ENCODE data around the gene PRXL2C. TPM values are rescaled to one million over a fixed set of nuclear protein-coding genes. Genes with fewer than 3 reads are reported as not detected.
A peak's percentile ranks its signal among the peaks of the same experiment; 100 is the strongest.

The PRXL2C gene
- total and polyA plus RNA-seq, 2 experiments from 2014 or later, result 8.8 to 11.0 TPM

DNA sequence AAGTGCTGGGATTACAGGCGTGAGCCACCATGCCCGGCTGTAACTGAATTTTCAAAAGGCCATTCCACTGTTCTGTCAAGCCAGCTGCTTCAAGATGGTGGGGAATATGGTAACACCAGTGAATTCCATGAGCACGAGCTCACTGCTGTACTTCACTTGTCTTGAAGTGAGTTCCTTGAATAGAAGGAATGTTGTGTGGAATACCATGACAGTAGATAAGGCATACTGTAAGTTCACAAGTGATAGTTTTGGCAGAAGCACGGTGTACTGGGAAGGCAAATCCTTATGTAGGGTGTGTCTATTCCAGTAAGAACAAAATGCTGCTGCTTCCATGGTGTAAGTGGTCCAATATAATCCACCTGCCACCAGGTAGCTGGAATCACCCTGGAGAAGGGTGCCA is 6.6 kb upstream of the PRXL2C start:
- TF ChIP-seq EZH2phosphoT487 (IDR thresholded peaks at IDR 0.05; ENCODE audit: low read depth, severe bottlenecking, unreplicated experiment) (no peak), EZH2 (IDR thresholded peaks at IDR 0.05; ENCODE audit: borderline replicate concordance) (no peak)
- TF ChIP-seq, protein P1, sequence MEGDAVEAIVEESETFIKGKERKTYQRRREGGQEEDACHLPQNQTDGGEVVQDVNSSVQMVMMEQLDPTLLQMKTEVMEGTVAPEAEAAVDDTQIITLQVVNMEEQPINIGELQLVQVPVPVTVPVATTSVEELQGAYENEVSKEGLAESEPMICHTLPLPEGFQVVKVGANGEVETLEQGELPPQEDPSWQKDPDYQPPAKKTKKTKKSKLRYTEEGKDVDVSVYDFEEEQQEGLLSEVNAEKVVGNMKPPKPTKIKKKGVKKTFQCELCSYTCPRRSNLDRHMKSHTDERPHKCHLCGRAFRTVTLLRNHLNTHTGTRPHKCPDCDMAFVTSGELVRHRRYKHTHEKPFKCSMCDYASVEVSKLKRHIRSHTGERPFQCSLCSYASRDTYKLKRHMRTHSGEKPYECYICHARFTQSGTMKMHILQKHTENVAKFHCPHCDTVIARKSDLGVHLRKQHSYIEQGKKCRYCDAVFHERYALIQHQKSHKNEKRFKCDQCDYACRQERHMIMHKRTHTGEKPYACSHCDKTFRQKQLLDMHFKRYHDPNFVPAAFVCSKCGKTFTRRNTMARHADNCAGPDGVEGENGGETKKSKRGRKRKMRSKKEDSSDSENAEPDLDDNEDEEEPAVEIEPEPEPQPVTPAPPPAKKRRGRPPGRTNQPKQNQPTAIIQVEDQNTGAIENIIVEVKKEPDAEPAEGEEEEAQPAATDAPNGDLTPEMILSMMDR (IDR thresholded peaks at IDR 0.05; ENCODE audit: poor library complexity), result no peak
- H3K4me2 ChIP-seq, result no peak overlapping the region
- no peak overlapping the region for H3K4me3 ChIP-seq
- no peaks in the 10 kb centered on the region for H3K9me3 ChIP-seq (ENCODE audit: low read depth)
- no peaks in the 10 kb centered on the region for H3K36me3 ChIP-seq (replicated peaks; ENCODE audit: insufficient read depth, low read depth)
- H2AFZ ChIP-seq, result no peak overlapping the region
- no peaks in the 10 kb centered on the region for H3K27me3 ChIP-seq
- H4K20me1 ChIP-seq (ENCODE audit: insufficient read depth, poor library complexity, severe bottlenecking), result no peaks in the 10 kb centered on the region
- no peaks in the 10 kb centered on the region for H3K4me1 ChIP-seq (ENCODE audit: insufficient read depth)
- no peaks in the 10 kb centered on the region for H3K79me2 ChIP-seq
- no peaks in the 10 kb centered on the region for H3K9me2 ChIP-seq (replicated peaks; ENCODE audit: insufficient read depth)
- DNase-seq (ENCODE audit: low spot score), result no peak
- 85% methylated on average over 4 of the region's 4 CpGs for WGBS (ENCODE audit: low lambda C conversion rate, missing lambda C conversion rate)
- no peak overlapping the region for H3K27ac ChIP-seq

DNA sequence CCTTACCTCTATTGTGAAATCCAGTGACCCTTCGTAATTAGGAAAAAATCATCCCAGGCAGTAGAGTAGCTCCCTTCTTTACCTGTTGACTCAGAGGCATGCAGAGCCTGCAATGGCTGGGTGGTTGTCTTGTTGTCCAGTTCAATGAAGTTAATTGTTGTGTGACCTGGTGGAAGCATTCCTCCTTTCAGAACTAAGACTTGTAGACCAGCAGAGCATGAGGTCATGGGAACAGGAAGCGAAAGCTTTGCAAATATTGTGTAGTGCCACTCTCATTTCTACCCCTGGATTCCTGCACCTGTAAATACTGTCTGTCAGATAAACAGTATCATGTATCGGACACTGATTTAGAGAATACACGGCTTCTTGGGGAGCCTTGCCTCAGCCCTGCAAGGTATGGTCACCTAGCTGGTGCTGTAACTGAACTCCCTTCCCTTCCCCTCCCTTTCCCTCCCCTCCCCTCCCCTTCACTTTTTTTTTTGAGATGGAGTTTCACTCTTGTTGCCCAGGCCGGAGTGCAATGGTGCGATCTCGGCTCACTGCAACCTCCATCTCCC is 5.7 kb upstream of the PRXL2C start:
- no peak for DNase-seq (ENCODE audit: low spot score)
- TF ChIP-seq EZH2 (IDR thresholded peaks at IDR 0.05; ENCODE audit: borderline replicate concordance) (no peak), EZH2phosphoT487 (IDR thresholded peaks at IDR 0.05; ENCODE audit: low read depth, severe bottlenecking, unreplicated experiment) (no peak)
- TF ChIP-seq, protein P1 (IDR thresholded peaks at IDR 0.05; ENCODE audit: poor library complexity), result no peak
- H3K9me3 ChIP-seq (ENCODE audit: low read depth), result no peaks in the 10 kb centered on the region
- no peaks in the 10 kb centered on the region for H3K36me3 ChIP-seq (replicated peaks; ENCODE audit: insufficient read depth, low read depth)
- H4K20me1 ChIP-seq (ENCODE audit: insufficient read depth, poor library complexity, severe bottlenecking), result no peaks in the 10 kb centered on the region
- no peak overlapping the region for H3K4me3 ChIP-seq
- WGBS (ENCODE audit: low lambda C conversion rate, missing lambda C conversion rate), result 96% methylated on average over 7 of the region's 7 CpGs
- no peak overlapping the region for H3K4me2 ChIP-seq
- no peaks in the 10 kb centered on the region for H3K9me2 ChIP-seq (replicated peaks; ENCODE audit: insufficient read depth)
- H3K27ac ChIP-seq, result no peak overlapping the region
- no peaks in the 10 kb centered on the region for H3K79me2 ChIP-seq
- no peak overlapping the region for H2AFZ ChIP-seq
- H3K4me1 ChIP-seq (ENCODE audit: insufficient read depth), result peaks cover 2% of the 10 kb centered on the region
- H3K27me3 ChIP-seq, result no peaks in the 10 kb centered on the region

DNA sequence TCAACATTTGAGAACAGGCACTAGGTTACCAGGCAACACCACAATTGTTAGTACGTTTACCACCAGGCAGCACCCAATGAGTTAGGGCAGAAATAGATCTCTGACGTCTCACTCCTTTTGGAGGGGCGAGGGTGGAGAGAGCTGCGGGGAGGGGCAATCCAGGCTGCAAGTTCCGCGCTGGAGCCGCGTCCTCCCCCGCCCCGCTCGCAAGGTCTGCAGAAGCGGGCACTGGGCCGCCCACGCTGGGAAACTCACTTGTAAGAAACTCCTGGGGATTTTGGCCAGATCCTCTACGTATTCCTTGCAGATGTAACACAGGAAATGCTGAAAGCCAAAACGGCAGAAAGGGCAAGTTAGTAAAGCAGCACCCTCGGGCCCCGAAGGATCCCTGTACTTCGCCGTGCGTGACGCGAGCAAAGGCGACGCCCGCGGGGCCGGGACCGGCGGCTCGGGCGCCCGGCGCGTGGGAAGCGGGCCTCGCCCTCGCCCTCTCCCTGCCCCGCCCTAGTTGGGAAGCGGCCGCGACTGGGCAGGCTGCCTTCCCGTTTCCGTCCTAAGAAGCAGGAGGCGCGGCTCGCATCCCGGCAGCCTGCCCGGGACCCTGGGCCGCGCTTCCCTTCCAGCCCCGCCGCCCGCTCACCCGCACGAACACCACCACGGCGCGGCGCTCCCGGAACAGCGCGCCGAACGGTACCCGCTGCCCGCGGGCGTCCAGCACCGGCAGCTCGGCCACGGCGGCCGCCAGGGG is 493 bp downstream of the PRXL2C start:
- H3K9me2 ChIP-seq (replicated peaks; ENCODE audit: insufficient read depth), result no peaks in the 10 kb centered on the region
- H4K20me1 ChIP-seq (ENCODE audit: insufficient read depth, poor library complexity, severe bottlenecking), result no peaks in the 10 kb centered on the region
- H3K4me1 ChIP-seq (ENCODE audit: insufficient read depth), result peaks cover 5% of the 10 kb centered on the region
- DNase-seq (ENCODE audit: low spot score), result peak; percentile 86
- H3K9me3 ChIP-seq (ENCODE audit: low read depth), result no peaks in the 10 kb centered on the region
- H3K36me3 ChIP-seq (replicated peaks; ENCODE audit: insufficient read depth, low read depth), result no peaks in the 10 kb centered on the region
- peak overlapping the region; percentile 98 for H3K27ac ChIP-seq
- no peaks in the 10 kb centered on the region for H3K27me3 ChIP-seq
- H3K79me2 ChIP-seq, result peaks cover 4% of the 10 kb centered on the region
- 1% methylated on average over 64 of the region's 74 CpGs for WGBS (ENCODE audit: low lambda C conversion rate, missing lambda C conversion rate)
- H2AFZ ChIP-seq, result peak overlapping the region; percentile 79
- TF ChIP-seq EZH2 (IDR thresholded peaks at IDR 0.05; ENCODE audit: borderline replicate concordance) (no peak), EZH2phosphoT487 (IDR thresholded peaks at IDR 0.05; ENCODE audit: low read depth, severe bottlenecking, unreplicated experiment) (no peak)
- TF ChIP-seq, protein P1 (IDR thresholded peaks at IDR 0.05; ENCODE audit: poor library complexity), result no peak
- H3K4me3 ChIP-seq, result peak overlapping the region; percentile 85
- H3K4me2 ChIP-seq, result peak overlapping the region; percentile 81

All from hepatocyte (in vitro differentiated cells).